HG03025 (cell line): ENCODE measurements around the gene TRIM22.

ENCODE experiments used
- ATAC-seq: cut with Tn5 transposase; IDR thresholded peaks from one replicate; pipeline ENCODE4 v1.9.1; 2021; ENCODE audit warnings: mild to moderate bottlenecking, moderate library complexity; ENCODE audit not compliant: unreplicated experiment, low FRiP score

Gene TRIM22

GRCh38 chr11:5737670-5738392, 48.2 kb downstream of the TRIM22 start:
- no peak for ATAC-seq

- no peak for ATAC-seq
Observed at GRCh38 chr11:5738431-5738830, 48.8 kb downstream of the TRIM22 start.

- ATAC-seq: no peak
Observed at GRCh38 chr11:5746614-5747013, 57.0 kb downstream of the TRIM22 start.

- no peak for ATAC-seq
Observed at GRCh38 chr11:5749836-5750235, 60.2 kb downstream of the TRIM22 start.

GRCh38 chr11:5753943-5754342, 64.4 kb downstream of the TRIM22 start, which contains the start of gene OR52N4:
Gene OR52N4, plus strand, starts transcription at chr11:5754243. Its CDS starts 498 bp downstream, at chr11:5754741.
- ATAC-seq: no peak
